MM.1S (cell line): ENCODE results near the gene ZNF462.

Experiments used
- CTCF ChIP-seq: fragments of 300-600 bp; sonication (generic); IDR thresholded peaks from 2 replicates; pipeline ENCODE4 v1.5.1; 2016; ENCODE audit warnings: antibody characterized with exemption, low read length, mixed read lengths
- EZH2 ChIP-seq: fragments of 300-600 bp; sonication (generic); optimal IDR thresholded peaks from 2 replicates; pipeline ENCODE3; 2017; ENCODE audit warnings: low read depth, mild to moderate bottlenecking, antibody characterized with exemption, low read length, mixed read lengths

GRCh38 chr9:106880081-106880480 lies 17.1 kb downstream of the ZNF462 start:
- TF ChIP-seq CTCF (no peak), EZH2 (no peak)
